Hepatocyte (in vitro differentiated cells): Measurements from ENCODE around the gene RAI1.

ENCODE experiments used
- CTCF ChIP-seq: fragments of 200-600 bp; sonication (generic); IDR thresholded peaks from 2 replicates; pipeline ENCODE4 v1.5.1; 2016; ENCODE audit warnings: antibody characterized with exemption, mild to moderate bottlenecking; ENCODE audit not compliant: poor library complexity
- EZH2 ChIP-seq: fragments of 200-600 bp; sonication (generic); IDR thresholded peaks from 2 replicates; pipeline ENCODE4 v1.6.1; 2016; ENCODE audit warnings: antibody characterized with exemption, mild to moderate bottlenecking, borderline replicate concordance
- EZH2phosphoT487 ChIP-seq: fragments of 200-600 bp; sonication (generic); IDR thresholded peaks from one replicate; pipeline ENCODE4 v1.6.1; 2018; ENCODE audit warnings: antibody characterized with exemption, mild to moderate bottlenecking, low read depth, moderate library complexity; ENCODE audit not compliant: unreplicated experiment, severe bottlenecking

GRCh38 chr17:17716837-17717523 lies 35.7 kb downstream of the RAI1 start:
- TF ChIP-seq CTCF, result no peak
- TF ChIP-seq EZH2, result no peak
- TF ChIP-seq EZH2phosphoT487, result no peak
